ENCODE measurements around the gene DPY19L2.
"Not testable (repeated sequence)": the region's sequence is repeated elsewhere in the genome, so short reads cannot be mapped to it uniquely, and the experiment has no call there.

The DPY19L2 gene

DNA sequence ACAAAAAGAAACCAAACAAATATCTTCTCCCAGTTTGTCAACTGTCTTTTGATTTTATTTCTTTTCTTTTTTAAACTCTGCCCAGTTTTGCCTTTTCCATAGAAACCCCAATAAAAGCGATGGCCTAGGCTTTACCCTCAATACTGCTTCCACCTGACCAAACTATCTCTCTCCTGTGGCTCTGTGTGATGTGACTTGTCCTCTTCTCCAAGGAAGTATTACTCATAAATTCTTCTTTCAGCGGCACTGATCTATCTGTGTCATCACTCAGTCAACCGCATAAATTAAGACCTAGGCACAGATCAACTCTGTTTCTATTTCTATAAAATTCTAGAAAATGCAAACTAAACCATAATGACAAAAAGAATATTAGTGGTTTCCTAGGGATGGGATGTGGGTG lies 9.8 kb downstream of the DPY19L2 start:
- DNase-seq, result not testable (repeated sequence)

DNA sequence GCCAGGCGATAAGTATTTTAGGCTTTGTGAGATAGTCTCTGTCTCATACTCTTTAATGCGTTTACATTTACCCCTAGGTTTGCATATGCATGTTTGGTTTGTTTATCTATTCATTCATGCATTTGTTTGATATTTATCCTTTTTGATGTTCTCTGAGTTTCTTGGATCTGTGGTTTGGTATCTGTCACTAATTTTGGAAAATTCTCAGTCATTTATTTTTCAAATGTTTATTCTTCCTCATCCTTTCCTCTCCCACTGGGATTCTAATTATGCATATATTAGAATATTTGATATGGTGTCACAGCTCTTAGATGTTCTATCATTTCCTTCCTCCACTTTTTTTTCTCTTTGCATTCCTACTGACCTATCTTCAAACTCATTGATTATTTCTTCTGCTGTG lies 11.9 kb downstream of the DPY19L2 start:
- not testable (repeated sequence) for DNase-seq

DNA sequence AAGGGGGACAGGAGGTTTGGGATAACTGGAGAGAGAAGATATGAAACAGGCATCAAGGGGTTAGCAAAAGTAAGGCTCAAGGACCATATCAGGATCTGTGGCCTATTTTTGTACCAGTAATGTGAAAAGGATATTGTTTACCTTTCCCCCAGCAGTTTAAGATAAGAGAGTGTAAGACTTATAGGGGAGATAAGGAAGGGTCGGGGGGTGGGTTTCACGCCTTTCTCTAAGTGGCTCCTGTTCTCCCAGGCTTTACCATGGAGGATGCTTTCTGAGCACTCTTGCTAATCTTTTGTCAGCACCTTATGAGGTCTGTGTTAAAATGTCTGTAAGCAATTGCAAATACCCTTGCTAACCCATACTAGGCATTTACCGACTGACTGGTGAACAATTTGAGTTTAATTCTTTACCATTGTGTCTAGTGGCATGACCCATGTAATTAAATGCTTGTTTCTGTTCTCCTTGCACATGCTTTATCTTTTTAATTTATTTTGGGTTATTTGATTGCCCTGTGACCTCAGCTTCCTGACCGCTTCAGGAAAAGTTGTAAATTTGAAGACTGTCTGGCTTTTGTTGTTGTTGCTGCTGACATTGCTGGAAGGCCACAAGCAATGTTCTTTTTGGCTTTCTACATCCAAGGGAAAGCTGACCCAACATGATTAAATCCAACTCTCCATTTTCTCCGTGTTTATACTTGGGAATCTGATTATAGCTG lies 12.6 kb downstream of the DPY19L2 start:
- not testable (repeated sequence) for DNase-seq

DNA sequence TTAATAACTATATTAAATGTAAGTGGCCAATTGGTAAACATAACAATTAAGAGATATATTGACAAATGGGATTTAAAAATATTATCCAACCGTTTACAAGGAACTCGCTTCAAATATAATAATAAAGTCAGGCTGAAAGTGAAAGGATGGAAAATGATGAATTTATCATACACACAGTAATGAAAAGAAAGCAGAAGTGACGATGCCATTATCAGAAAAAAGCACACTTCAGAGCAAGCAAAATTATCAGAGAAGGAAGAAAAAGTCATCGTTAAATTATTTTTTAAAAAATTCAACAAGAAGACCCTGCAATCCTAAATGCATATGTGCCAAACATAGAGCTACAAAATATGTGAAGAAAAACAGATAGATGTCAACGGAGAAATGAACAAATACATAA lies 13.8 kb downstream of the DPY19L2 start:
- DNase-seq, result not testable (repeated sequence)

DNA sequence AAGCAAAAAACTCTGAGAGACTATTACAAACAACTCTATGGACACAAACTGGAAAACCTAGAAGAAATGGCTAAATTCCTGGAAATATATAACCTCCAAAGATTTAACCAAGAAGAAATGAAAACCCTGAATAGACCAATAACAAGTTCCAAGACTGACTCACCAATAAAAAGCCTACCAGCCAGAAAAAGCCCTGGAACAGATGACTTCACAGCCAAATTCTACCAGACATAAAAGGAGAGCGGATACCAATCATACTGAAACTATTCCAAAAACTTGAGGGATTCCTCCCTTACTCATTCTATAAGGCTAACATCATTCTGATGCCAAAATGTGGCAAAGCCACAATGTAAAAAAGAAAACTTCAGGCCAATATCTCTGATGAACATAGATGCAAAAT lies 18.8 kb downstream of the DPY19L2 start:
- not testable (repeated sequence) for DNase-seq

DNA sequence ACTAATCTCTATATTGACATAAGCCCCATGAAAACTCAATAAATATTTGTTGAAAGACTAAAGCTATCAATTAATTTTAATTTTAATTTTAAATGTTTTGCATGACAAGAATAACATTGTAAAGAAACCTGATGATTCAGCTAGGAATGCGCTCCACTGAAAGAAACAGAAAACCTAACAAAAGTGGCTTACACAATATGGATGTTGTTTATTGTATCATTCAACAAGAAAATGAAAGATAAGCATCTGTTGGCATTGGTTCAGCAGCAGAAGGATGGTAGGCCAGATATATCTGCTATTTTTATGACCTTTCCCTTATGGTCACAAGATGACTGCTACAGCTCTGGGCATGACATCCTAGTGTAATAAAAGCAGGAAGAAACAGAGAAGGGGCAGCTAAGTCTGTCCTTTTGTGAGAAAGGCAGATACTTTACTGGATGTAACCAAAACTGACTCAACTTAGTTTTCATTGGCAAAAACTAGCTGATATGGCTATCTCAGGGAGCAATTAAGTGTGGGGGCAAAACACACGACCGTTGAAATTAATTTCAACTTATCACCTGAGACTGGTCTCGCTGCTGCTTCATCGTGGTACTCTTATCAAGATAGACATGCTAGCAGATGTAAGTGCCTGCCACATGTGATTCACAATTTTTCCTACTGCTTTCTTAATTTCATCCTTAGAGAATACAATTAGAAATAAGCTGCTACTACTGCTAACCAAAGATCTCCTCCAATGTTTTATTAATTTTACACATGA lies 24.7 kb downstream of the DPY19L2 start:
- not testable (repeated sequence) for DNase-seq

DNA sequence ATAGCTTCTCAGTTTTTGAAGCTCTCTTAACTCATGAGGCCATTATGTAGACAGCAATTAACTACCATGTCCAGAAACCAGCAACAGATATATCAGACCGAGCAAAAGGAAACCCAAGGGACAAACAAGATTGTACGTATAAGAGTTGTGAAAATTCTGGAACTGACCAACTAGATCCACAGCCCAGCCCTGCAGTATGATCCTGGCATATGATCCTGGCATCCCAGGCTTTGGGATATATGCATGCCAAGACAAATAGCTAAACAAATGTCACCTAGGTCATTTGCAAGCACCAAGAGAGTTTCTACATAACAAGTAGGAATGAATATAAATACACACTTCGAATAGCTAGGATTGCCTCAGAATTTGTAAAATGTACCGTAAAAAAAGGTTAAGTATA lies 44.0 kb downstream of the DPY19L2 start:
- not testable (repeated sequence) for DNase-seq

DNA sequence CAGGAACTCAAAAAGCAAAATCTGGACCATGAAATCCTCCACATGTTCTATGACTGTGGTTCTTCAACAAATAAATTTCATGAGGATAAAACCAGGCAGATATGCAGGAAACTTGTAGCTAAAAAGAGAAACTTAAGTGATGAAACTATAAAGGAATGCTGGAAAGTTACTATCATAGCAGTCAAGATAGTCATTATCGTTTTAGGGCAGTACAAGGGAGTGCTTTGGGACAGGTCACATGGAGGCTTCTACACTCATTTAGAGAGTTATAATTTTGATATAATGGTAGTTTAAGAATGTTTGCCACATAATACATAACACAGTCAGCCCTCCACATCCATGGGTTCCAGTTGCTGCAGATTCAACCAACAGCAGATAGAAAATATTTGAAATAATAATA lies 52.7 kb downstream of the DPY19L2 start:
- not testable (repeated sequence) for DNase-seq

DNA sequence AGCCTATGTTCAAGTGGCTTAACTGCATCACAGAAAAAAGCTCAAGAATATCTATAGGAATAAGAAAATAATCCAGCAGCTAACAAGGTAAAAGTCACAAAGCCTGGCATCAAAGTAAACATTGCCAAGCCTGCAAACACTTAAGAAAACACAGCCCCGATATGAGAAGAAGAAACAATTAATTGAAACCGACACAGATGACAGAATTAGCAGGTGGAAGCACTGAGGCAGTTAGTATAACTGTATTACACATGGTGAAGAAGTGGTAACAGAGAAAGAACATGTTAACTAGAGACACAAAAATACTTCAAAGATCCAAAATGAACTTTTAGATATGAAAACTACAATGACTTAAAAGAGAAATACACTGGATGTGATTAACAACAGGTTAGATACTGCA lies 57.0 kb downstream of the DPY19L2 start:
- DNase-seq, result not testable (repeated sequence)

DNA sequence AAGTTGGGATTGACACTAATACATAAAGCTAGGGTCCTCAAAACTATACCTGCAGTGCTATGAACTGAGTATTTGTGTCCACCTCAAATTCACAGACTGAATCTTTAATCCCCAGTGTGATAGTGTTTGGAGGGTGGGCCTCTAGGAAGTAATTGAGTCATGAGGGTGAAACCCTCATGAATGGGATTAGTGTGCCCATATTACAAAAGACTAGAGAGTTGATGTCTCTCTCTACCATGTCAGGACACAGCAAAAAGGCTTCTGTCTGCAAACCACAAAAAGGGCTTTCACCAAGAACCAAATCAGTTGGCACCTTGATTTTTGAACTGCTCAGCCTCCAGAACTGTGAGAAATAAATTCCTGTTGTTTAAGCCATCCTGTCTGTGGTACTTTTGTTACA lies 59.0 kb downstream of the DPY19L2 start:
- DNase-seq, result not testable (repeated sequence)

DNA sequence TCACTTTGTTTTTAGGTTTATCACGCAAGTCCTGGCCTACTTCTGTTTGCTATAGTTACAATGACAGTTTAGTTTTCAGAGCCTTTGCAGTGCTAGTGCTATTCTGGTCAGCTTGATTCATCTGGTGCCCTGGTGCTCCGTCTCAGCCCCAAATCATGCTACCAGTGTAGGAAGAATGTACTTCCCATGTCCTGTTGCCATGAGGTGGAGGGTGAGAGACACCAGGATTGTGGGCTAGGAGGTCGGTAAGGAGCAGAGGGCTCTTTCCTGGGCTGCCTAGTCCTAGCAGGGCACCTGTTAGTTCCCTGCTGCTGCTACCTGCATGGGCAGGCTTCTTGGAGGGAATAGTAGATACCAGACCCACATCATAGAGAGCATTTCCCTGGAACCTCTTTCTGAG lies 63.3 kb downstream of the DPY19L2 start:
- DNase-seq, result not testable (repeated sequence)

DNA sequence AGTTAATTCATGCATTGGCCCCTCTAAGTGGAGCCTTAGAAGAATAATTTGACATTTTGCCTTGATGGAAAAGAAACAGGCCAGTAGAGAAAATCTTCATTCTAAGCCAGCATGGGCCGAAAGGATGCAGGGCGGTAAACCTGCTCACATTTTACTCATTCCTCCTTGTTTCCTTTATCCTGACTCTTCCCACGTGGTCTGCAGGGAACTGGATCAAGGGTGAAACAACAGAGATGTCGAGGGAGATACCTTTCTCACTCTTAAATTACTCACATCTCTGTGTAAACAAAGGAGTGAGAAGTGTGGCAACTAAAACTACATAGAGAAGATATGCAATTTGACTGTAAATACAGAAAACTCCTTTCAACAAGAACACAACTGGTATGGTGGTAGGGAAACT lies 73.5 kb downstream of the DPY19L2 start:
- not testable (repeated sequence) for DNase-seq

DNA sequence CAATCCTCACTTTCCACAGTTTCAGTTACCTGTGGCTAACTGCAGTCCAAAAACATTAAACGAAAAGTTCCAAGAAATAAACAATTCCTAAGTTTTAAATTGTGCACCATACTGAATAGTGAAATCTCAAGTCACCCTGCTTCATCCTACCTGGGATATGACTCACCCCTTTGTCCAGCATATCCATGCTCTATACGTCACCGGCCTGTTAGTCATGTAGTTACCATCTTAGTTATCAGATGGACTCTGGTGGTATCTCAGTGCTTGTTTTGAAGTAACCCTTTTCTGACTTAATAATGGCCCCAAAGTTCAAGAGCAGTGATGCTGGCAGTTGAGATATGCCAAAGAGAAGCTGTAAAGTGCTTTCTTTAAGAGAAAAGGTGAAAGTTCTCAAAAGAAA lies 83.9 kb downstream of the DPY19L2 start:
- not testable (repeated sequence) for DNase-seq

DNA sequence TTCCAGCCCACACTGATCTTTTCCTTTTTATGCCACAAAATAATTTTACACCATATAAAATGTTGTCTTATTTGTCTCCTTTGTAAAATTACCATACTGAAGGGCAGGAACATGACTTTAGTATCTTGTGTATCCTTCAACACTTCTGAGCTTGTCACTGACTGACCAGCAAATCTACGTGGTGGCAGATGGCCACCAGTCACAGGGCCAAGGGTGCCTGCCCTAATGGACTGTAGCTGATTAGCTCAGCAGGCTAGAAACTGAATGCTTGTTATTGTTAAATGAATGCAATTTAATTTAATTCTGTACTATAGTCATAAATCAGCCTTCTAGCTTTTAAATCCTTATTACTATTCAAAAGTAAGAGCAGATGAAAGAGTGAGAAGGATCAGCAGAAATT lies 85.0 kb downstream of the DPY19L2 start:
- DNase-seq, result not testable (repeated sequence)

DNA sequence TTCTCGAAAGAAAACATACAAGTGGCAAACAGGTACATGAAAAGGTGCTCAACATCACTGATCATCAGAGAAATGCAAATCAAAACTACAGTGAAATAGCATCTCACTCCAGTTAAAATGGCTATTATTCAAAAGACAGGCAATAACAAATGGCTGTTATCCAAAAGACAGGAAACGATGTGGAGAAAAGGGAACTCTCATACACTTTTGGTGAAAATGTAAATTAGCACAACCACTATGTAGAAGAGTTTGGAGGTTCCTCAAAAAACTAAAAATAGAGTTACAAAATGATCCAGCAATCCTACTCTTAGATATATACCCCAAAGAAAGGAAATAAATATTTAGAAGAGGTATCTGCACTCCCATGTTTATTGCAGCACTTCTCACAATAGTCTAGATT lies 90.7 kb downstream of the DPY19L2 start:
- not testable (repeated sequence) for DNase-seq

DNA sequence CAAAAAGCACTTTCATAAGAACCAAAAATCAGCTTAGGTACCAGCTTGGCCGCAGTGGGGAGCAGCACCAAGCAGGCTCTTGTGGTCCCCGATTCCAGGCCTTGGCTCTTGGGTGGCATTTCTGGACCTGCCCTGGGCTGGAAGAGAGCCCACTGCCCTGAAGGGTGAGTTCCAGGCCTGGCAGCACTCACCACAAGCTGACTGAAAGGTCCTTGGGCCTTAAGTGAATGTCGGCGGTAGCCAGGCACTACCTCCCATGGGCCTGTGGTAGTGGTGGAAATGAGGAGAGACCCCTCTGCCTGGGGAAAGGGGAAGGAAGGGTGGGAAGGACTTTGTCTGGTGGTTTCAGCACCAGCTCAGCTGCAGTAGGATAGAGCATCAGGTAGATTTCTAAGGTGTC lies 96.3 kb downstream of the DPY19L2 start:
- not testable (repeated sequence) for DNase-seq

DNA sequence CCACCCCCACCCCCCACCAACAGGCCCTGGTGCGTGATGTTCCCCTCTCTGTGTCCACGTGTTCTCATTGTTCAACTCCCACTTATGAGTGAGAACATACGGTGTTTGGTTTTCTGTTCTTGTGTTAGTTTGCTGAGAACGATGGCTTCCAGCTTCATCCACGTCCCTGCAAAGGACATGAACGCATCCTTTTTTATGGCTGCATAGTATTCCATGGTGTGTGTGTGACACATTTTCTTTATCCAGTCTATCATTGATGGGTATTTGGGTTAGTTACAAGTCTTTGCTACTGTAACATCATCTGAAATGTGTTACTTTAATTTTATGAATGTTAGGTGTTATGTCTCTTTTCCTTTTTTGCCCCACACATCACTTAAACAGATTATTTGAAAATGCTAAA lies 109.8 kb downstream of the DPY19L2 start:
- DNase-seq, result not testable (repeated sequence)

DNA sequence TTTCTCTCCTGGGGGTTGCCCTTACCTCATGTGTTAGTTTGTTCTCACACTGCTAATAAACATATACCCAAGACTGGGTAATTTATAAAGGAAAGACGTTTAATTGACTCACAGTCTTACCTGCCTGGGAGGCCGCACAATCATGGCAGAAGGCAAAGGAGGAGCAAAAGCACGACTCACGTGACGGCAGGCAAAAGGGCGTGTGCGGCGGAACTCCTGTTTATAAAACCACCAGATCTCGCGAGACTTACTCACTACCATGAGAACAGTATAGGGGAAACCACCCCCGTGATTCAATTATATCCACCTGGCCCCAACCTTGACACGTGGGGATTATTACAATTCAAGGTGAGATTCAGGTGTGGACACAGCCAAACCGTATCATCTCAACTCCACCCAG lies 116.9 kb downstream of the DPY19L2 start:
- not testable (repeated sequence) for DNase-seq

DNA sequence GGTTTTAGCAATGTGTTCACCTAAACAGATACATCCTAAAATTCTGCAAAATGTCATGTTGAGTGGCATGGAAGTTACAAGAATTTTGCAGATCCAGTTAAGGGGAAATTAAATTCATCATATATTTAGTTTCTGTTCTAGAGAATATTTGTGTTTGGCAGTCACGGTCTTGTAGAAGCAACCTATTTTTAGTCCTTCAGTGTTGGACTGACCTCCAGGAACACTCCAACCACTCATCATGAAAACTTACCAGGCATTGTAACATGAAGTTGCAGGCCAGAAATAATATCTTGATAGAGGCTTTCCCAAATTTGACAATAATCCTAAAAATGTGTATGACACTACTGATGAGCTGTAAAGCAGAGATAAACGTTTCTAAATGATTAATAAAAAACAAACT lies 119.3 kb downstream of the DPY19L2 start:
- DNase-seq, result not testable (repeated sequence)

DNA sequence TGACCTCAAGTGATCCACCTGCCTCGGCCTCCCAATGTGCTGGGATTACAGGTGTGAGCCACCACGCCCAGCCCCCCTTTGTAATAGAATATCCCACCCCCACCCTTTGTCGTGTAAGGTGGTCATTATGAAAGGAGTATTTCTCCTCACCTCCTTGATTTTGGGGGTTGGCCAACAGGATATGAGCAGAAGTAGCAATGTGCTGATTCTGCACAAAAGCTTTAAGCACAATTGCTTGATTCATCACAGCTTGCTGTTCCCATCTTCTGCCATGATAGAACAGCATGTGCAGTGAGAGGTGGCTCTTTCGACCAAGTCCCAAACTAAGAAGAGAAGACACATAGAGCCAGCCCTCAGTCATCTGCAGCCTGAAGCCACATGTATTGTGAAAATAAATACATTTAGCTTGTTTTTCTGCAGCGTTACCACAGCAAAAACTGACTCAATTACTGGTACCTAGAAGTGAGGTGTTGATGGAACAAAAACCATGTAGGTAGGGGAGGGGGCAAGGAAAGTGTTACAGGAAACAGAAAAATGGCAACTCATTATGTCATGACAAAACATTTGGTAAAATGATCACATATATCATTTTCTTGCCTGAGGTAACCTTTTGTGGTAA lies 122.9 kb downstream of the DPY19L2 start:
- not testable (repeated sequence) for DNase-seq

DNA sequence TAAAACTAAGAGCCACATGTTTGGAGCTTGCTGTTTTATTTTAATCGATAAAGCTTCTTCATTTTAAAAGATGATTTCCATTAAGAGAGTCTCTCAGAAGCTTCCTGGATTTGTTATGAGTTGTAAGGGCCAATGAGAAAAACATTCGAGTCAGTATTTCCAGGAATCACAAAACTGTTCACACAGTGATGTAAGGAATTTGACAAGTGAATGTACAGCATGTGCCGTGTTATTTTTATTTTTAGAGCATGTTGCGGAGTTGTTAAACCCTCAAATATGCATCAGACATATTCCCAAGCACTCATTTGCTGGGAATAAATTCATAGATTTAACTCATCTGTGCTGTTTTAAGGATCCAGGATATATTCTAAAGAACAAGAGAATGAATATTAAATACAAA lies 129.6 kb downstream of the DPY19L2 start:
- not testable (repeated sequence) for DNase-seq

DNA sequence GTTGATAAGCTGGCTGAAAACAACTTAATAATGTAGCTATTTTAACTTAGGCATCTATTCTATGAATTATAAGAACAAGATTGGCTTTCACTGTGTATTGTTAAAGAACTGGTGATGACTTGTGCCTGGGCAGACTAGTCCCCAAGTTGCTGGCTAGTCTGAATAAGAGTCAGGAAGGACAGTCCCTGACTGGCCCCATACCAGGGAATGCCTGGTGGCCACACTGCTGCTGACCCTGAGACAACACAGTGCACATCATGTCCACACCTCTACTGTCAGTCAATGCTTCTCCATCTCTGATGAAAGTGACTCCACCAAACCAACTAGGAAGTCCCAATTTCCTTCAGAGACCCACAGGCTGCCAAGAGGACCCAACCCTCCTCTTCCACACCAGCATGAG lies 130.5 kb downstream of the DPY19L2 start:
- not testable (repeated sequence) for DNase-seq

DNA sequence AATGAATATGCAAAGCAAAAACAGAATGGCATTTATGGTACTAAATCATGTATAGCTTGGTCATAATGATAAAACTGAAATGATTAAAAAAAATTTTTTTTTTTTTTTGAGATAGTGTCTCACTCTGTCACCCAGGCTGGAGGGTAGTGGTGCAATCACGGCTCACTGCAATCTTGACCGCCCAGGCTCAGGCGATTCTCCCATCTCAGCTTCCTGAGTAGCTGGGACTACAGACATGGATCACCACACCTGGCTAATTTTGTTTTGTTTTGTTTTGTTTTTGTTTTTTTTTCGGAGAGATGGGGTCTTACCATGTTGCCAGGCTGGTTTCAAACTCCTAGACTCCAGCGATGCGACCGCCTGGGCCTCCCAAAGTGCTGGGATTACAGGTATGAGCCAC lies 138.7 kb downstream of the DPY19L2 start:
- not testable (repeated sequence) for DNase-seq

DNA sequence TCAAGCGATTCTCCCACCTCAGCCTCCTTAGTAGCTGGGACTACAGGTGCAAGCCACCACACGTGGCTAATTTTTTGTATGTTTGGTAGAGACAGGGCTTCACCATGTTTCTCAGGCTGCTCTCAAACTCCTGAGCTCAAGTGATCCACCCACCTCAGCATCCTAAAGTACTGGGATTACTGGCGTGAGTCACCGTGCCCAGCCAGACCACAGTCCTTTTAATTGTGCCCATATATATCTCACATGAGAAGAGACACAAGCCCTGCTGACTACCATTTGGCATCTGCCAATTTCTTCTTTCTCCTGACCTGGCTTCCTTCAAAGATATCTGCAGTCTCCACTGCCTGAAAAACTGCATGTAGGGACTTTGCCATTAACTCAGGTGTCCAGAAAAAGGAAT lies 142.5 kb downstream of the DPY19L2 start:
- DNase-seq, result no peak

All from activated CD4-positive, CD25-positive, alpha-beta regulatory T cell treated with anti-CD3 and anti-CD28 coated beads, Interleukin-2, amount 50 U/mL, for 72 hours (primary cell).